Measurements from ENCODE around the gene MXRA8.

GRCh38 chr1:1338278-1338677 is 20.1 kb downstream of the MXRA8 start:
- TF ChIP-seq CTCF (IDR thresholded peaks at IDR 0.05) (no peak), POLR2A (IDR thresholded peaks at IDR 0.05) (no peak)

Data from thyroid gland (tissue), 4 donors.